Measurements from ENCODE around the gene ECSIT.

DNA sequence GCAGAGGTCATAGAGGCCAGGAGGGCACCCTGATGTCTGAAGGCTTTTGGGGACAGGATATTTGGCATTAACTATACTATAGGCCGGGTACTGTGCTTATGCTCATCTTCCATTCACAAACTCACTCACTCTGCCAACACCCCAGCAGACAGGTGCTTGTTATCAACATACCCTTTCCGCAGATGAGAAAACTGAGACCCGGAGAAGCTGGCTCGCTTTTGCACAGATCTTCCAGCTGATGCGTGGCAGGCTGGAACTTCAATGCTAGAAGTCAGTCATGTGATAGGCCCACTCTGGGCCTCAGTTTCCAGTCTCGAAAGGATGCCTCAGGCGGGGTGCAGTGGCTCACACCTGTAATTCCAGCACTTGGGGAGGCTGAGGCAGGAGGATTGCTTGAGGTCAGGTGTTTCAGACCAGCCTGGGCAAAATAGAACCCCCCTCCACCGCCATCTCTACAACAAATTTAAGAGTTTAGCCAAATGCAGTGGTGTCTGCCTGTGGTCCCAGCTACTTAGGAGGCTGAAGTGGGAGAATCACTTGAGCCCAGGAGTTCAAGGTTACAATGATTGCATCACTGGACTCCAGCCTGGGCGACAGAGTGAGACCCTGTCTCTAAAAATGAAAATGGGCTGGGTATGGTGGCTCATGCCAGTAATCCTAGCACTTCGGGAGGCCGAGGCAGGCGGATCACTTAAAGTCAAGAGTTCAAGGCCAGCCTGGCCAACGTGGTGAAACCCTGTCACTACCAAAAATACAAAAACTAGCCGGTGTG is 19.2 kb upstream of the ECSIT start:
- TF ChIP-seq EZH2phosphoT487 (IDR thresholded peaks at IDR 0.05; ENCODE audit: borderline replicate concordance), result no peak
- TF ChIP-seq, protein P1, sequence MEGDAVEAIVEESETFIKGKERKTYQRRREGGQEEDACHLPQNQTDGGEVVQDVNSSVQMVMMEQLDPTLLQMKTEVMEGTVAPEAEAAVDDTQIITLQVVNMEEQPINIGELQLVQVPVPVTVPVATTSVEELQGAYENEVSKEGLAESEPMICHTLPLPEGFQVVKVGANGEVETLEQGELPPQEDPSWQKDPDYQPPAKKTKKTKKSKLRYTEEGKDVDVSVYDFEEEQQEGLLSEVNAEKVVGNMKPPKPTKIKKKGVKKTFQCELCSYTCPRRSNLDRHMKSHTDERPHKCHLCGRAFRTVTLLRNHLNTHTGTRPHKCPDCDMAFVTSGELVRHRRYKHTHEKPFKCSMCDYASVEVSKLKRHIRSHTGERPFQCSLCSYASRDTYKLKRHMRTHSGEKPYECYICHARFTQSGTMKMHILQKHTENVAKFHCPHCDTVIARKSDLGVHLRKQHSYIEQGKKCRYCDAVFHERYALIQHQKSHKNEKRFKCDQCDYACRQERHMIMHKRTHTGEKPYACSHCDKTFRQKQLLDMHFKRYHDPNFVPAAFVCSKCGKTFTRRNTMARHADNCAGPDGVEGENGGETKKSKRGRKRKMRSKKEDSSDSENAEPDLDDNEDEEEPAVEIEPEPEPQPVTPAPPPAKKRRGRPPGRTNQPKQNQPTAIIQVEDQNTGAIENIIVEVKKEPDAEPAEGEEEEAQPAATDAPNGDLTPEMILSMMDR (conservative IDR thresholded peaks at IDR 0.05; ENCODE audit: low read length), result no peak

Measured in Loucy (cell line).